ENCODE results near the gene ETNK1.
A peak's percentile ranks its signal among the peaks of the same experiment; 100 is the strongest.

Gene ETNK1

GRCh38 chr12:22631863-22632463 is 7.0 kb downstream of the ETNK1 start:
- ATAC-seq, result 0 out of 3 replicates have a peak, but pooled peaks have one; percentile 44
- TF ChIP-seq TOX (CRISPR knock-in tag; IDR thresholded peaks at IDR 0.05; ENCODE audit: borderline replicate concordance) (no peak), ZC3H10 (CRISPR knock-in tag; IDR thresholded peaks at IDR 0.05) (no peak)

- no peak for TF ChIP-seq ZFP3 (CRISPR knock-in tag; IDR thresholded peaks at IDR 0.05)
- TF ChIP-seq ESRRG (CRISPR knock-in tag; IDR thresholded peaks at IDR 0.05), result no peak
- TF ChIP-seq CREB5 (CRISPR knock-in tag; IDR thresholded peaks at IDR 0.05; ENCODE audit: low read depth), result no peak
- ATAC-seq, result no peak
Observed at GRCh38 chr12:22634883-22635282, 9.9 kb downstream of the ETNK1 start.

GRCh38 chr12:22635812-22636211 is 10.8 kb downstream of the ETNK1 start:
- no peak for ATAC-seq

GRCh38 chr12:22640851-22641250 is 15.9 kb downstream of the ETNK1 start:
- no peak for ATAC-seq
- TF ChIP-seq ESRRG (CRISPR knock-in tag; IDR thresholded peaks at IDR 0.05) (no peak), ISL1 (CRISPR knock-in tag; IDR thresholded peaks at IDR 0.05) (no peak), GLIS3 (CRISPR knock-in tag; IDR thresholded peaks at IDR 0.05) (no peak), ZC3H10 (CRISPR knock-in tag; IDR thresholded peaks at IDR 0.05) (no peak), CREB5 (CRISPR knock-in tag; IDR thresholded peaks at IDR 0.05; ENCODE audit: low read depth) (no peak), ZNF8 (CRISPR knock-in tag; IDR thresholded peaks at IDR 0.05) (no peak), ZFP3 (CRISPR knock-in tag; IDR thresholded peaks at IDR 0.05) (no peak), TCF4 (CRISPR knock-in tag; IDR thresholded peaks at IDR 0.05; ENCODE audit: borderline replicate concordance) (no peak), ZFP30 (CRISPR knock-in tag; IDR thresholded peaks at IDR 0.05) (no peak), PATZ1 (CRISPR knock-in tag; IDR thresholded peaks at IDR 0.05; ENCODE audit: borderline replicate concordance) (no peak), TSHZ2 (CRISPR knock-in tag; IDR thresholded peaks at IDR 0.05) (no peak)

More at GRCh38 chr12:22635812-22636211, 10.8 kb downstream of the ETNK1 start:
- TF ChIP-seq TOX (CRISPR knock-in tag; IDR thresholded peaks at IDR 0.05; ENCODE audit: borderline replicate concordance), result no peak
- TF ChIP-seq ARNTL (CRISPR knock-in tag; IDR thresholded peaks at IDR 0.05; ENCODE audit: borderline replicate concordance, low read depth), result no peak

- no peak for TF ChIP-seq CSDC2 (CRISPR knock-in tag; IDR thresholded peaks at IDR 0.05)
- no peak for TF ChIP-seq PPARA (CRISPR knock-in tag; IDR thresholded peaks at IDR 0.05; ENCODE audit: borderline replicate concordance)
- TF ChIP-seq ESRRG (CRISPR knock-in tag; IDR thresholded peaks at IDR 0.05), result no peak
- TF ChIP-seq ISL1 (CRISPR knock-in tag; IDR thresholded peaks at IDR 0.05), result no peak
- TF ChIP-seq CREB5 (CRISPR knock-in tag; IDR thresholded peaks at IDR 0.05; ENCODE audit: low read depth), result no peak
- no peak for TF ChIP-seq ARNTL (CRISPR knock-in tag; IDR thresholded peaks at IDR 0.05; ENCODE audit: borderline replicate concordance, low read depth)
- TF ChIP-seq SNAI2 (CRISPR knock-in tag; IDR thresholded peaks at IDR 0.05), result no peak
- no peak for TF ChIP-seq ZFP3 (CRISPR knock-in tag; IDR thresholded peaks at IDR 0.05)
- TF ChIP-seq CSRNP3 (CRISPR knock-in tag; IDR thresholded peaks at IDR 0.05), result no peak
- no peak for TF ChIP-seq TSHZ2 (CRISPR knock-in tag; IDR thresholded peaks at IDR 0.05)
- no peak for TF ChIP-seq ZC3H10 (CRISPR knock-in tag; IDR thresholded peaks at IDR 0.05)
- no peak for TF ChIP-seq OSR1 (CRISPR knock-in tag; IDR thresholded peaks at IDR 0.05)
- TF ChIP-seq ZNF8 (CRISPR knock-in tag; IDR thresholded peaks at IDR 0.05), result no peak
- ATAC-seq, result no peak
Observed at GRCh38 chr12:22641353-22642053, 16.5 kb downstream of the ETNK1 start.
